BE2C (cell line): ENCODE measurements around the gene PIK3C2G.
"Not testable (repeated sequence)": the region's sequence is repeated elsewhere in the genome, so short reads cannot be mapped to it uniquely, and the experiment has no call there.

Experiments
- DNase-seq: peaks from one replicate; pipeline ENCODE4 v3.0.0-alpha.2; 2020
- H3K27me3 ChIP-seq: fragments of 250-450 bp; sonication (Bioruptor Pico); 2 replicates; pipeline ENCODE4 v1.5.1; 2020; ENCODE audit warnings: mild to moderate bottlenecking
- H3K36me3 ChIP-seq: fragments of 250-450 bp; sonication (Bioruptor Pico); 2 replicates; pipeline ENCODE4 v1.5.1; 2020; ENCODE audit warnings: mild to moderate bottlenecking
- H3K4me1 ChIP-seq: fragments of 250-450 bp; sonication (Bioruptor Pico); 2 replicates; pipeline ENCODE4 v1.5.1; 2020
- H3K4me3 ChIP-seq: 2 replicates; pipeline ENCODE4 v1.5.1; 2011; ENCODE audit warnings: low read depth, low read length
- H3K9me3 ChIP-seq: fragments of 250-450 bp; sonication (Bioruptor Pico); 2 replicates; pipeline ENCODE4 v1.5.1; 2020
- TF ChIP-seq, protein P1 (sequence below): IDR thresholded peaks from 2 replicates; pipeline ENCODE4 v1.5.1; 2012; ENCODE audit warnings: mild to moderate bottlenecking, low read depth, low read length

The PIK3C2G gene

DNA sequence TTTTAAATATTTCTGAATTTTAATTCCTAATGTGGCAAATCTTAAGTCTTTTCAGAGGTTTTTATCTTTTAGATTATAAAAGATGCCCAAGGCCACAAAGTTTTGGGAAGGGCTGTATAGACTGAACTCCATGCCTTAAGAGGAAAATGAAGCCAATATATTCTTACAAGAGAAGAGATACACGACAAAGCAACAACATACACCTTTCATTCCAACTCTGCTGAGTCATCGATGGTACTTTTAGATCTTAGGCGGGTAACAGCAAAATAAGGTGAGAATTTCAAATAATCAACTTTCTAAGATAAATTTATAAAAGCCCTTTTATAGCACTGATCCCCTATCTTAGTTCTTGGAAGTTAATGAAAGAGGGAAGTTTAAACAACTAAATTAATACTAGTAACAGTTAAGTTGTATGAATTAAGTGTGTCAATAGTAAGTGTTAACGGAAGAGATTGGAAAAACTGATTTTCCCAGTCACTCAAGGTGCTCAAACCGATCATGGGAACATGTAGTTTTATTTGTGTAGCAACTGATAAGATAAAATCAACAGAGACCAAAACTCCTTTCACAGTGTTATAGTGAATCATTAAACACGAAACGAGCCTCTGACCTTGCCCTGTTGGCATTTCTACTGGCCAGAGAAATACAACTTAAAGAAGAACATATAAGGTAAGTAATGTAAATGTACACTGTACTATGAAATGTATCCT is 18.8 kb upstream of the PIK3C2G start:
- Histone ChIP-seq H3K9me3 (no peaks in the 10 kb centered on the region), H3K4me1 (no peaks in the 10 kb centered on the region), H3K4me3 (no peak overlapping the region), H3K36me3 (no peaks in the 10 kb centered on the region), H3K27me3 (no peaks in the 10 kb centered on the region)
- TF ChIP-seq, protein P1, sequence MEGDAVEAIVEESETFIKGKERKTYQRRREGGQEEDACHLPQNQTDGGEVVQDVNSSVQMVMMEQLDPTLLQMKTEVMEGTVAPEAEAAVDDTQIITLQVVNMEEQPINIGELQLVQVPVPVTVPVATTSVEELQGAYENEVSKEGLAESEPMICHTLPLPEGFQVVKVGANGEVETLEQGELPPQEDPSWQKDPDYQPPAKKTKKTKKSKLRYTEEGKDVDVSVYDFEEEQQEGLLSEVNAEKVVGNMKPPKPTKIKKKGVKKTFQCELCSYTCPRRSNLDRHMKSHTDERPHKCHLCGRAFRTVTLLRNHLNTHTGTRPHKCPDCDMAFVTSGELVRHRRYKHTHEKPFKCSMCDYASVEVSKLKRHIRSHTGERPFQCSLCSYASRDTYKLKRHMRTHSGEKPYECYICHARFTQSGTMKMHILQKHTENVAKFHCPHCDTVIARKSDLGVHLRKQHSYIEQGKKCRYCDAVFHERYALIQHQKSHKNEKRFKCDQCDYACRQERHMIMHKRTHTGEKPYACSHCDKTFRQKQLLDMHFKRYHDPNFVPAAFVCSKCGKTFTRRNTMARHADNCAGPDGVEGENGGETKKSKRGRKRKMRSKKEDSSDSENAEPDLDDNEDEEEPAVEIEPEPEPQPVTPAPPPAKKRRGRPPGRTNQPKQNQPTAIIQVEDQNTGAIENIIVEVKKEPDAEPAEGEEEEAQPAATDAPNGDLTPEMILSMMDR, result no peak
- no peak for DNase-seq

DNA sequence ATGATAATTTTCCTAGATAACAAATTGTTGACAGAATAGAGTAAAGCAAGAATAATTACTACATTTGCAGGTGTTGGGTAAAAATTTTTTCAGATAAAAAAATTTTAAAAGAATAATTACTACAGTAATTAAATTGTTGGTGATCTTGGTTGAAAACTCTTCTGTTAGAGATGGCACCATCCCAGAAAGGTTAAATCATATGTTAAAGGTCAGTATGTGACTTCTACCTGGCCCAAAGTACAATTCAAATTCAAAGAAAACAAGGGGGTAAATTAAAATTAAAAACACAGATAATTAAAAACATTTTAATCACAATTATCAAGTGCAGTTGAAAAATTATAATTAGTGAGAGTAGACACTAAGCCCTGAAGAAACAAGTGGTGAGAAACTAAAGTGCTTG is 18.1 kb upstream of the PIK3C2G start:
- no peaks in the 10 kb centered on the region for H3K9me3 ChIP-seq
- no peaks in the 10 kb centered on the region for H3K27me3 ChIP-seq
- H3K4me3 ChIP-seq, result no peak overlapping the region
- H3K36me3 ChIP-seq, result no peaks in the 10 kb centered on the region
- no peak for DNase-seq
- TF ChIP-seq, protein P1, result no peak
- no peaks in the 10 kb centered on the region for H3K4me1 ChIP-seq

DNA sequence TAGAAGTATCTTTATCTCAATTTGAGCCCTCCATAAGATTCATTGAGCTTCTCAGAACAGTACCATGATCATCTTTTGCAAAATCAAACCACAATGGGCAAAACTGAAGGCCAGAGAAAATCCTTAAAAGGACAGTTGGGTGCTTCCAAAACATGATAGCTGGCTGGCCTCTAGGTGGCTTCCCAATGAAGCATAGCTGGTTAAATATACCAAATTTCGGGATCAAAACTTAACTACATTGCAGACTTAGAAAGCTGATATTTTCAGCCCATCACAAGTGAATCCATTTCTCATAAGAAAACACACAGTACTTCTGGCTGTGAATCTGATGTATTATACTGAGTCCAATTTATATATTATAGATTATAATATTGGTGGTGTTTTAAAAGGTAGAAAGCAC is 15.3 kb upstream of the PIK3C2G start:
- H3K4me1 ChIP-seq, result no peaks in the 10 kb centered on the region
- TF ChIP-seq, protein P1, result peak; percentile 35
- no peaks in the 10 kb centered on the region for H3K36me3 ChIP-seq
- H3K27me3 ChIP-seq, result no peaks in the 10 kb centered on the region
- no peaks in the 10 kb centered on the region for H3K9me3 ChIP-seq
- H3K4me3 ChIP-seq, result no peak overlapping the region
- no peak for DNase-seq

DNA sequence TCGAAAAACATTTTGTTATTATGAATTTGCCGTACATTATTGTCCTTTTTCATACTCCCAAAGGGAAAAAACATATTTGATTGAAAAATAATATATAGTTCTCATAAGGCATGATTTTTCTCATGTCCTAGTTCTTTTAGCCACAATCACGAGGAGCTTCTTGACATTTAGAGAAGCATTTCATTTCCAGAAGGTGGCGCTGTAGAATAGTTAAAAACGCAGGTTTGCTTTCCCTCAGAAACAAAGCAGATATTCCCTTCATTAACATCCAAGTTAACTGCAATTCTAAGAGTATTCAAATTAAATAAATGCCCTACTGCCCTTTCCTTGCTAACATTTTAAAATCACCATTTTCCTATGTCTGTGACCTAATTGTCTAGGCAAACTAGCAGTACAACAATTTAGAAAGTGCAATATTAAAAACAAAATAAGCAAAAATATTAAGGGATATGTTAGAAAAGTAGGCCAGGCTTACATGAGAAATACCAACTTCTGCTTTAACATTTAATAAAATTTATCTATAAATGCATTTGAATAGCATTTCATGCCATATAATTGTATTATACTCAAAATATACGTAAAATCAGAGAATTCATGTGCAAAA is 10.9 kb upstream of the PIK3C2G start:
- H3K27me3 ChIP-seq, result no peaks in the 10 kb centered on the region
- DNase-seq, result peak; percentile 30
- peaks cover 4% of the 10 kb centered on the region for H3K4me1 ChIP-seq
- H3K4me3 ChIP-seq, result no peak overlapping the region
- TF ChIP-seq, protein P1, result peak; percentile 81
- H3K9me3 ChIP-seq, result no peaks in the 10 kb centered on the region
- H3K36me3 ChIP-seq, result no peaks in the 10 kb centered on the region

DNA sequence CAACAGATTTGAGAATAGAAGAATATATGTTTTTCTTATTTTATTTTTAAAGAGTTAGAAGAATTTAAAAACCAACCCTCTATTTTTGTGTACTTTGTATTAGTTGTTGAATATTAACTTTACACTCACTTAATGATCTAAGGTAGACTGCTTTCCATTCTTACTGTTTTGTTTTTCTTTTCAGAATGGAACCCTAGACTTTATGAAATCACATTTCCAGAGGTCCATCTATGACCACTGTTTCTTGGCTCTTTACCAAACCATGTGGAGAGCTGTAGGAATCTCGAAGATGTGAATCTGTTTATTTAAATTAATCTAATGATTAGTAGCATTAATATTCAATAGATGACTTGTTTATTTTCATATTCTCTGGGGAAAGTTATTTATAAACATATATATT is 7.2 kb upstream of the PIK3C2G start:
- Histone ChIP-seq H3K4me1 (peaks cover 4% of the 10 kb centered on the region), H3K36me3 (no peaks in the 10 kb centered on the region), H3K27me3 (no peaks in the 10 kb centered on the region; the same call in 1 of the 2 replicates), H3K4me3 (no peak overlapping the region), H3K9me3 (no peaks in the 10 kb centered on the region)
- TF ChIP-seq, protein P1, result no peak
- no peak for DNase-seq

DNA sequence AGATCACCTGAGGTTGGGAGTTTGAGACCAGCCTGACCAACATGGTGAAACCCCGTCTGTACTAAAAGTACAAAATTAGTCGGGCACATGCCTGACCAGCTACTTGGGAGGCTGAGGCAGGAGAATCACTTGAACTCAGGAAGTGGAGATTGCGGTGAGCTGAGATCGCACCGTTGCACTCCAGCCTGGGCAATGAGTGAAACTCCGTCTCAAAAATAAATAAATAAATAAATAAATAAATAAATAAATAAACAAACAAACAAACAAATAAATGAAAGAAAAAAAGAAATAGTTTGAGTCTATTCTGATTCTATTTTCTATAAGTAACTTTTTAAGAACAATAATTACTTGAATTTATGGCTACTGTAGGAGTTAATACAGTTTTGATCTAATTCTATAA is 6.3 kb upstream of the PIK3C2G start:
- H3K4me1 ChIP-seq, H3K9me3 ChIP-seq, H3K27me3 ChIP-seq, DNase-seq, H3K4me3 ChIP-seq, H3K36me3 ChIP-seq: not testable (repeated sequence)
